Astrocyte of the hippocampus (primary cell): ENCODE results near the gene KNDC1.
"Not testable (repeated sequence)": the region's sequence is repeated elsewhere in the genome, so short reads cannot be mapped to it uniquely, and the experiment has no call there.

ENCODE experiments used
- DNase-seq: peaks from one replicate; pipeline ENCODE4 v3.0.0; 2011; ENCODE audit warnings: low read depth, low spot score

The KNDC1 gene

GRCh38 chr10:133140417-133141143, 19.4 kb upstream of the KNDC1 start:
- DNase-seq, result no peak

DNA sequence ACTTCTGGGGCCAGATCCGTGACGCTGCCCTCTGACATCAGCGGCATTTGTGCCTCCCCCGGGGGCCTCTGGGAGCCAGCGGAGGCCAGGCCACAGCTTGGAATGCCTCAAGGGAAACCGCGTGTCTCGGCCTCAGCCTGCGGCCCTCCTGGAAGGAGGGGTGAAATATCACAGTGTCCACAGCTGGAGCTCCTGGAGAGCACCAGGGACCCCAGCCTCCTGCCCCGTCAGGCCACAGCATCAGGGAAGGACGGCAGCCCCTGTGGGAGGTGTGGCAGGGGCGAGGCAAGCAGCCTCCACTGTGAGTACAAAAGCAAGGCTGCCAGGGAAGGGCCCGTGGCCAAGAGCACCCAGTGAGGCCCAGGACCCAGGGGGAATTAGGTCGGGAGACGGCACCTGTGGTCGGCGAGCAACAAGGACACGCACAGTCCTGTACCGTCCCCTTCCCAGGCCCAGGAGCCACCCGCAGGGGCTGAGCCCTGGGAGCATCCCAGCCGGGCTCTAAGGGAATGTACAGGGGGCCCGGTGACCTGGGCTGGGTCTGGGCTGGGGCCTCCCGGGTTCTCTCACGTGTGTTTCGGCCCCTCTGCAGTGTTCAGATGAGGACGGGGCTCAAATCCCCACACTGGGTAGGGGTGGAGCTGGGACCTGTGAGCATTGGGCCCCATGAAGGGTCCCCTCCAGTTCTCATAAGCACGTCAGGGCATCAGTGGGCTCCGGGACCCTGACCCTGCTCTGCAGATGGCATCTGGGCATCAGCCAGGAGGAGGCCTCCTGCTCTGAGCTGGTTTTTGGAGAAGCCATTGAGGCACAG, 18.7 kb upstream of the KNDC1 start:
- no peak for DNase-seq

- no peak for DNase-seq
Observed at GRCh38 chr10:133141958-133142340, 18.1 kb upstream of the KNDC1 start.

- no peak for DNase-seq
Observed at GRCh38 chr10:133142523-133143199, 17.4 kb upstream of the KNDC1 start.

- DNase-seq, result no peak
Observed at GRCh38 chr10:133143200-133143533, 16.9 kb upstream of the KNDC1 start.

DNA sequence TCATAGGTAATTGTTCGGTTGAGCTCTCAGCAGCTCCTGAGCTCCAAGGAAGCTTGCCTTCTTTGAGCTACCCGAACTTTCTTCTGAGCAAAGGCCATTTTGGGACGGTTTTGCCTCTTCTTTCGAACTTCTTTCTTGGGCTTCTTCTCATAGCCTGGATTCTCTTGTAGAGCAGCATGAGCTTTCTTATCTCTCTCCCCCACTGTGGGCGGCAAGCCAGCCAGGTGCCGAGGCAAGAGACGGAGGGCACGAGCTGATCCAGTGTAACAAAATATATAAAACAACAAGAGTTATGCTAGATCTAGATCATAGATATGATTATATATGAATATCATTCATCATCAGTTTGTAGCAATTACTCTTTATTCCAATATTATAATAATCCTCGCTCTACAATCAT, 16.5 kb upstream of the KNDC1 start:
- no peak for DNase-seq

GRCh38 chr10:133144771-133145170, 15.2 kb upstream of the KNDC1 start:
- no peak for DNase-seq

- DNase-seq, result no peak
Observed at GRCh38 chr10:133150226-133150625, 9.8 kb upstream of the KNDC1 start.

- no peak for DNase-seq
Observed at GRCh38 chr10:133150656-133151055, 9.4 kb upstream of the KNDC1 start.

DNA sequence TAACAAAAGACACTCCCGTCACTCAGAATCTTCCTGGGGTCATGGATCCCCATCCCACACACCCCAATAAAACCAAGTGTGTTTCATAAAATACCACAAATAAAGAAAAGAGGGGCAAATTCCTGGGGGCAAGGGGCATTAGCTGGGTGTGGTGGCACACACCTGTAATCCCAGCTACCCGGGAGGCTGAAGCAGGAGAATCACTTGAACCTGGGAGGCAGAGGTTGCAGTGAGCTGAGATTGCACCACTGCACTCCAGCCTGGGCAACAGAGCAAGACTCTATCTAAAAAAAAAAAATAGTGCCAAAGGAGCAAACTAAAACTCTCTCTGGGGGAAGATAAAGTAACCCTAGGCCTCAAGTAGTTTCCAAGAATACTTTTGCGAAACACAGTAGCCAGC, 8.9 kb upstream of the KNDC1 start:
- not testable (repeated sequence) for DNase-seq

DNA sequence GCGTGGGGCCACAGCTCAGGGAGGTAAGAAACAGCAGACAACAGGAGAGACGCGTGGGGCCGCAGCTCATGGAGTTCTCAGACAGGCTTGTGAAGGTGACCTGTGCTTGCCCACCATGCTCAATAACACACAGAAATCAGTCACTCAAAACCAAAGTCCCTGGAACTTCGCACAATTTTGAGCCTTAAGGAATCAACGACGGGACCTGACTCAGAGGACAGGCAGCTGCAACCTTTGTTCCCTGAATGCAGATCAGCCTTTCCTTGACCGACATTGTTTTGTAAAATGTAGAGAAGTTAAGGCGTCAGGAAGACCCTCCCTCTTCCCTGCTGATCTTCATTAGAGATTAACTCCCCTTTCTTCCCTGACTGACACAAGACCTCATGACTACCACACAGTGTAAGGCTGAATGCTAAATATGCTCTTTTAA, 8.5 kb upstream of the KNDC1 start:
- DNase-seq, result peak; percentile 72

DNA sequence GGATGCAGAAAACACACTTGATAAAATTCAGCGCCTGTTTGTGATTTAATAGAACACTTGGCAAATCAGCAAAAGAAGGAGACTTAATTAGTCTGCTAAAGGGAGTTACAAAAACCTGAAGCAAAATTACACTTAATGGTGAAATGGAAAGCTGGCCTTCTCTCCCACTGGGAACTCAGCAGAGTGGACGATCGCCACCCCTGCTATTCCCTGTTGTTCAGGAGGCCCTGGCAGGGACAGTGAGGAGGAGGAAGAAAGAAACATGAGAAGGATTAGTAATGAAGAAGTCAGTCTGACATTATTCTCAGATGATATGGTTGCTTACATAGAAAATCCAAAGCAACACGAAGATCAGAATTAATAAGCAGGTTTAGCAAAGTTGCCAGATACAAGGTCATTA, 5.6 kb upstream of the KNDC1 start:
- no peak for DNase-seq

DNA sequence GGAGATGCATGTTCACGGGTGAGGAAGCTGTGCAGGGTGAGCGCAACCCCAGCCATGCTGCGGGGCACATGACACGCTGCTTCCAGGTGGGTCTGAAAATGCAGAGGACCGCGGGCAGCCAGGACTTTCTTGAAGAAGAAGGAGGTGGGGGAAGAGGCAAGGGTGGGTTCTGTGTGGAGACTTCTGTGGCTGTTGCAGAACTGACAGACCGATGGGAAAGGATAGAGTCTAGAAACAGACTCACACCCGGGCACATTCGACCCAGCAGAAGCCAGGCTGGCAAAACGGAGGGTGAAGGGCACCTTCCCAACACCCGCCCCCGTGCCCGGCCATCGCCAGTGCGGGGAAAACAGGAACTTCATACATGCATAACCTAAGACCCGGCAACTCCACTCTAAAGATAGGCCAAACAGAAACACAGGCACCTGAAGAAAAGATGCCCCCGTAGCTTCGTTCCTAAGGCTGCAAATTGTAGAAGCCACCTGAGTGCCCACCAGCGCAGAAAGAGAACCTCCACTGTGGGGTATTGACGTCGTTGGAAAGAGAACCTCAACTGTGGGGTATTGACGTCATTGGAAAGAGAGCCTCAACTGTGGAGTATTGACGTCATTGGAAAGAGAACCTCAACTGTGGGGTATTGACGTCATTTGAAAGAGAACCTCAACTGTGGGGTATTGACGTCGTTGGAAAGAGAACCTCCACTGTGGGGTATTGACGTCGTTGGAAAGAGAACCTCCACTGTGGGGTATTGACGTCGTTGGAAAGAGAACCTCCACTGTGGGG, 4.8 kb upstream of the KNDC1 start:
- DNase-seq, result no peak

GRCh38 chr10:133156674-133157579, 3.1 kb upstream of the KNDC1 start:
- no peak for DNase-seq

DNA sequence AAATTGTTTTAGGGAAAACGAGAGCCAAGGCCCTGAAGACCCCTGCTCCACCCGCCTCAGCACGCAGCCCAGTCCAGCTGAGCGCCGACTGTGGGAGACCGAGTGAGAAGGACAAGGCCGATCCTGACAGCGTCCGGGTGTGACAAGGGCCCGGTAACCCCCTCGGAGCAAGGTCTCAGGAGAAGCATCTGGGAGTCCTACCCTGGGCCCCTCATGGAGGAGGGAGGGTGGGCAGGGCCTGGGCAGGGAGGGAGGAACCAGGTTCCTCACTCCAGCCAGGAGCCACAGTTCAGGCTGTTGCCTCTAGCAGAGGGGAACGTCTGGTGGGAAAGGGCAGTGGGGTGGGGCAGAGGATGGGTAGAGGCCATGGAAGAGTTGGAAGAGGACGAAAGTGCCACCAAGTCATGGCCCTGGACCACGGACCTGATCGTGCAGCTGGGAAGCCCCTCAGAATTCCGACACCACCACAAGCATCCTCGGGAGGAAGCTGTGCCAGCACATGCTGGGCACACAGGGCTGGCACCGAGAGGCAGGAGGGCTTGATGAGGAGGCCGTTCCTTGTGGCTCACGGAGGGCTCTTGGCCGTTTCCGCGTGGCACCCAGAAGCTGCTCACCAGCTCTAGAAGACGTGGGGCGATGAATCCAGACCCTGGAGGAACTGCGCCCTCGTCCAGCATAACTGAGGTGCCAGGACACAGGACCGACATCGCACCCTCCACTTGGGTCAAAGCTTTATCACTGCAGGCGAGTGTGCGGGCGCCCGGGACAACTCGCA, 2.2 kb upstream of the KNDC1 start:
- DNase-seq, result no peak

- DNase-seq, result no peak
Observed at GRCh38 chr10:133158437-133158755, 1.6 kb upstream of the KNDC1 start.

DNA sequence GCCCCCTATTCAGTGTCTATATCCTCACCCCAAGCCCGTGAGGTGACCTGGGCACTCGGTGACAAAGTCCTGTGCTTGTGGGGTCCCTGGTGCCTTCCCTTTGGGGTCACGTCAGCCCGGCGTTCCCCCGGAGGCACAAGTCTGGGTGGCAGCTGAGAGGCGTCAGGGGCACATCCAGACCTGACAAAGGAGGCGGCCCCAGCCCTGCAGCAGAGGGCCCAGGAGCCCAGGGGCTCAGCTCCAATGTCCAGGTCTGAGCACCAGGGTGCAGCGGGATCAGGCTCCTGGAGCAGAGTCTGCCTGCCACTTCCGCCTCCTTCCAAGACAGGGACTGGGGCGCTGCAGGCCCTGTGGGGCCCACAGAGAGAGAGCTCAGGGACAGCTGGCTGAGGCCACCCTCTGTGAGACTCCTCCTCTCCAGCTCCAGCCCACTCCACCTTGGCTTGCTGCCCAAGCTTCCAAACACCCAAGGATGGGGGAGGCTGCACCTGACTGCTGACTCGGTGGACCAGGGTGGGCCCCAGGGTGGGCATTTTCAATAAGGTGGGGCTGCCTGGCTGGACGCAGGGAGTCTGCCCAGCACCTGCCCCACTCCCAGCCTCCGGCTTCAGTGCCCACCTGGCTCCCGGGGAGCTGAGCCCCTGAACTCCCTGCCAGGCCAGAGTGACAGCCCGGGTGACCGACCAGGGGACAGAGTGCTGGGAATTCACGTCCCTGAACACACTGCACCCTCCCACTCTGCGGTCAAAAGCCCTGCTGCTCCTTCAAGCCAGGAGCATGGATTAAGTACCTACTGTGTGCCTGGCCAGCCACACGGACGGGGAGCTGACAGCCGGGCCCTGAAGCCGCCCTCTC, 1.0 kb upstream of the KNDC1 start:
- peak; percentile 33 for DNase-seq

GRCh38 chr10:133159611-133159949, 439 bp upstream of the KNDC1 start:
- no peak for DNase-seq

DNA sequence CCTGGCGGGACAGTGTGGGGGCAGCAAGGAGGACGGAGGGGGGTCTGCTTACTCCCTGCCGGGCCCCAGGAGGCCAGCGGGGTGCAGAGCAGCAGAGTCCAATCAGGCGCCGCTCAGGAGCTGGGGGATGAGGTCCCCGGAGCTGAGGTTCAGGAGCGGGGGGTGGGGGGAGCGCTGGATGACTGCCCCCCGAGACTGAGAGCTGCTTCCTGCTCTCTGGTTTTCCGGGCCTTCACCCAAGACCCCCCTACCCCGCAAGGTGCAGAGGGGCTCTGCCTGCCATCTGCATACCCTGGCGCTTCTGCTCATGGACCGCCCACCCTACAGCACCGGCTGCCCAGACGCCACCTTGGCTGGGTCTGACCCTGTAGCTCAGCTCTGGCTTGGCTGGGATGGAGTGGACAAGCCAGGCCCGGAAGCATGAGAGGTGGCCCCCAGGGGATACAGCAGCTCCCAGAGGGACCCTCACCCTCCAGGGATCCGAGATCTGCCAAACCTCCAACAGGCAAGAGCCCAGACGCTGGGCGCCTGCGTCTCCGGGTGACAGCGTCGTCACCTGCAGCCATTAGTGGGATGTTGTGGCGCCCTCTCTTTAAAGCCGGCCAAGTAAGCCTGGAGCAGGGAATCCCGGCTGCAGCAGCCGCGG, 930 bp downstream of the KNDC1 start:
- DNase-seq, result peak; percentile 17
